Uterus (tissue), 4 donors: ENCODE measurements around the gene SLBP. TPM values are rescaled to one million over a fixed set of nuclear protein-coding genes. Genes with fewer than 3 reads are reported as not detected.
"Not testable (repeated sequence)": the region's sequence is repeated elsewhere in the genome, so short reads cannot be mapped to it uniquely, and the experiment has no call there.

Source experiments
- DNase-seq, 2 donors: peaks; one replicate each; pipeline ENCODE4 v3.0.0-alpha.2; 2019 to 2020
- H3K27ac ChIP-seq, 2 donors: fragments of 200-600 bp; sonication (generic); 1 replicate in 1 of 2; 2 replicates in 1 of 2; pipeline ENCODE4 v1.5.1; 2016 to 2018
- H3K27me3 ChIP-seq, 2 donors: fragments of 200-600 bp; sonication (generic); one replicate each; pipeline ENCODE4 v1.5.1; 2018 to 2019; ENCODE audit warnings: control low read depth in 1 of 2
- H3K36me3 ChIP-seq, 2 donors: fragments of 200-600 bp; sonication (generic); one replicate each; pipeline ENCODE4 v1.5.1; 2019; ENCODE audit warnings: control low read depth in 1 of 2
- H3K4me1 ChIP-seq, 2 donors: fragments of 200-600 bp; sonication (generic); one replicate each; pipeline ENCODE4 v1.5.1; 2018 to 2019; ENCODE audit warnings: control low read depth in 1 of 2
- H3K4me3 ChIP-seq, 2 donors: fragments of 200-600 bp; sonication (generic); 1 replicate in 1 of 2; 2 replicates in 1 of 2; pipeline ENCODE4 v1.5.1; 2018 to 2019; ENCODE audit warnings: mild to moderate bottlenecking in 1 of 2
- H3K9me3 ChIP-seq, 2 donors: fragments of 200-600 bp; sonication (generic); one replicate each; pipeline ENCODE4 v1.5.1; 2019; ENCODE audit warnings: control low read depth in 1 of 2
- CTCF ChIP-seq, 4 experiments: fragments of 200-600 bp in 2 of 4; fragments of 450-650 bp in 2 of 4; sonication (generic) in 2 of 4; IDR thresholded peaks; one replicate each; pipeline ENCODE4 v1.5.1; 2016 to 2019; ENCODE audit warnings: antibody characterized with exemption in 4 of 4, mild to moderate bottlenecking in 2 of 4, moderate library complexity in 1 of 4
- POLR2A ChIP-seq, 2 donors: fragments of 450-650 bp; IDR thresholded peaks; one replicate each; pipeline ENCODE4 v1.6.1; 2016; ENCODE audit warnings: antibody characterized with exemption in 2 of 2, mild to moderate bottlenecking in 1 of 2, moderate library complexity in 1 of 2
- intact Hi-C: fragments of 100-400 bp; cut with DNase I; formaldehyde crosslinking; loops from one replicate; pipeline ENCODE4 v1.15.1; 2023; ENCODE audit warnings: low total_unique reads
- total RNA-seq, 4 donors: library from RNA; depleted of rRNA in 3 of 4; stranded (reverse); fragments of >200 nt in 3 of 4; gene quantifications; one replicate each; pipeline versions ENCODE4 v1.1.0 to v1.2.4, GENCODE V29; 2014 to 2023
- donor health status: DM: yes; HTN: yes; CAD: no.

Gene SLBP
- total RNA-seq, 4 donors from 2014 or later, result 25.0 to 56.4 (median 41.4) TPM

GRCh38 chr4:1675136-1675801 lies 36.9 kb downstream of the SLBP start:
- no peaks in the 10 kb centered on the region for H3K4me1 ChIP-seq
- H3K27me3 ChIP-seq, result no peaks in the 10 kb centered on the region
- no peak overlapping the region for H3K4me3 ChIP-seq
- no peaks in the 10 kb centered on the region for H3K36me3 ChIP-seq
- intact Hi-C loops, result no loop called here
- no peaks in the 10 kb centered on the region for H3K9me3 ChIP-seq
- no peak overlapping the region for H3K27ac ChIP-seq
- no peak for TF ChIP-seq CTCF (IDR thresholded peaks at IDR 0.05)
- TF ChIP-seq POLR2A (IDR thresholded peaks at IDR 0.05), result no peak
- no peak for DNase-seq

GRCh38 chr4:1674682-1675081 lies 37.4 kb downstream of the SLBP start:
- no peaks in the 10 kb centered on the region for H3K9me3 ChIP-seq
- no peak overlapping the region for H3K27ac ChIP-seq
- no peak for DNase-seq
- no peaks in the 10 kb centered on the region for H3K36me3 ChIP-seq
- no peaks in the 10 kb centered on the region for H3K27me3 ChIP-seq
- no peak overlapping the region for H3K4me3 ChIP-seq
- no peaks in the 10 kb centered on the region for H3K4me1 ChIP-seq
- TF ChIP-seq CTCF (IDR thresholded peaks at IDR 0.05) (no peak), POLR2A (IDR thresholded peaks at IDR 0.05) (no peak)
- intact Hi-C loops, result no loop called here

- Histone ChIP-seq H3K27ac (no peak overlapping the region), H3K9me3 (no peaks in the 10 kb centered on the region), H3K4me3 (no peak overlapping the region), H3K27me3 (no peaks in the 10 kb centered on the region), H3K36me3 (no peaks in the 10 kb centered on the region), H3K4me1 (no peaks in the 10 kb centered on the region)
- TF ChIP-seq CTCF (IDR thresholded peaks at IDR 0.05) (no peak), POLR2A (IDR thresholded peaks at IDR 0.05) (no peak)
- intact Hi-C loops, result no loop called here
- DNase-seq, result no peak
Measured at GRCh38 chr4:1673671-1674070, 38.4 kb downstream of the SLBP start.

- H3K27me3 ChIP-seq, H3K9me3 ChIP-seq, intact Hi-C loops, H3K27ac ChIP-seq, H3K4me3 ChIP-seq, H3K36me3 ChIP-seq, DNase-seq, H3K4me1 ChIP-seq: not testable (repeated sequence)
Measured at GRCh38 chr4:1671011-1671410, 41.1 kb downstream of the SLBP start.

GRCh38 chr4:1670279-1670678 lies 41.8 kb downstream of the SLBP start:
- Histone ChIP-seq H3K4me3 (no peak overlapping the region), H3K4me1 (no peaks in the 10 kb centered on the region), H3K27me3 (no peaks in the 10 kb centered on the region), H3K27ac (no peak overlapping the region), H3K9me3 (no peaks in the 10 kb centered on the region), H3K36me3 (no peaks in the 10 kb centered on the region)
- intact Hi-C loops, result no loop called here
- no peak for TF ChIP-seq POLR2A (IDR thresholded peaks at IDR 0.05)
- no peak for TF ChIP-seq CTCF (IDR thresholded peaks at IDR 0.05)
- no peak for DNase-seq

GRCh38 chr4:1669850-1670249 lies 42.3 kb downstream of the SLBP start:
- Histone ChIP-seq H3K4me3 (no peak overlapping the region), H3K9me3 (no peaks in the 10 kb centered on the region), H3K4me1 (no peaks in the 10 kb centered on the region), H3K27ac (no peak overlapping the region), H3K36me3 (no peaks in the 10 kb centered on the region), H3K27me3 (no peaks in the 10 kb centered on the region)
- no peak for DNase-seq
- TF ChIP-seq POLR2A (IDR thresholded peaks at IDR 0.05) (no peak), CTCF (IDR thresholded peaks at IDR 0.05) (no peak)
- intact Hi-C loops, result no loop called here
